ENCODE data around the gene BMP7.

DNA sequence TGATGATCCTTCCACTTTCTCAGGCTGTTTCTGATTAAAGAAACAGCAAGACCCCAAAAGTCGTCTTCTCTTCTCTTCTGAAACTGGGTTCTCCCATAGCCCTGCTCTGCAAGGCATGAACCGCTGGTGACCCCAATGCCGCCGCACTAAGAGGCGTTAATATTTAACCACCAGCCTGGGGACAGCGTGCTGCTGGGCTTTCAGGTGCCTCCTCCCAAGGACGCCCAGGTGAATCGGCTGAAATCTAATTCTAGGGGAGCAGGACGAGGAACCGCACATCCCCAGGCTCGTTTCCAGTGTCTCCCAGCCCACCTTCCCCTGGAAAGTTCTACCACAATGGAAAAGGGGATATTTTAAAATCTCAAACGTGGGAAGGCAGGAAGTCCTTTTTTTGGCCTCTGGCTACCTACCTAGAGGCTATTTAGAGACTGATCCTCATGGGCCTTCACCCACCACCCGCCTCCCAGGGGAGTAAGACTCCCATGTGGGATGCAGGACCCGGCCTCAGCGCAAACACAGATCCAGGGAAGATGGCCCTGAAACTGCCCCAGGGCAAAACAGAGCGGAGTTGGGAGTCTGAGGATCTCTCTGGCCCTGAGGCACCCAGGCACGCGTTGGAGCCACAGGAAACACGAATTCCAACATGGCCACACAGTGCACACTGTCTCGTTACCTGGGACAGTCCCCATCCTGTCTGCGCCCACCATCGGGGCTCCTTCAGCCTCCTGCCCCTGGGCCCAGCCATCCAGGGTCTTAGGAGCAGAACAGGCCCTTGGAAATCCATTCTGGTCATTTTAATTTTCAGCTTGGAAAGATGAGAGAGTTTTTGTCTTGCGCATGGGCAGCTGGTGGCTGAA is 56.2 kb downstream of the BMP7 start:
- TF ChIP-seq POLR2A (IDR thresholded peaks at IDR 0.05; ENCODE audit: low read depth, low read length) (no peak), TAF1 (IDR thresholded peaks at IDR 0.05; ENCODE audit: low read depth, low read length) (no peak), POLR2AphosphoS5 (IDR thresholded peaks at IDR 0.05; ENCODE audit: low read depth, low read length) (no peak), SPI1 (IDR thresholded peaks at IDR 0.05; ENCODE audit: low read depth, low read length) (no peak)

Measured in GM12891 (cell line).